Adrenal gland (tissue), 12 donors: ENCODE results near the gene ENDOV. TPM values are rescaled to one million over a fixed set of nuclear protein-coding genes. Genes with fewer than 3 reads are reported as not detected.

Experiments used
- DNase-seq, 7 donors: peaks; one replicate each; pipeline ENCODE4 v3.0.0-alpha.2; 2019 to 2020
- H3K27ac ChIP-seq, 5 donors: fragments of 200-600 bp; sonication (generic) in 4 of 5; 1 replicate in 3 of 5; 2 replicates in 2 of 5; pipeline versions ENCODE4 v1.5.1 to v1.8.0; 2016 to 2020; ENCODE audit warnings: mild to moderate bottlenecking in 1 of 5
- H3K27me3 ChIP-seq: fragments of 200-600 bp; 2 replicates; pipeline ENCODE4 v1.8.0; 2021
- H3K36me3 ChIP-seq, 2 donors: fragments of 200-600 bp; replicated peaks in 1 of 2; 1 replicate in 1 of 2; 2 replicates in 1 of 2; pipeline versions ENCODE4 v1.5.1 to v1.8.0; 2018 to 2022
- H3K4me1 ChIP-seq, 2 donors: fragments of 200-600 bp; replicated peaks in 1 of 2; 1 replicate in 1 of 2; 2 replicates in 1 of 2; pipeline versions ENCODE4 v1.5.1 to v1.8.0; 2018 to 2021
- H3K4me3 ChIP-seq, 4 donors: fragments of 200-600 bp; sonication (generic) in 3 of 4; one replicate each; pipeline ENCODE4 v1.5.1; 2016 to 2018
- H3K9me3 ChIP-seq, 3 donors: fragments of 200-600 bp; sonication (generic) in 1 of 3; replicated peaks in 1 of 3; 1 replicate in 2 of 3; 2 replicates in 1 of 3; pipeline versions ENCODE4 v1.5.1 to v1.8.0; 2016 to 2021
- CTCF ChIP-seq, 6 experiments: fragments of 450-650 bp in 4 of 6; fragments of 200-600 bp in 2 of 6; sonication (generic) in 1 of 6; IDR thresholded peaks; 1 replicate in 5 of 6; 2 replicates in 1 of 6; pipeline versions ENCODE4 v1.5.1 to v1.8.0; 2016 to 2021; ENCODE audit warnings: antibody characterized with exemption in 6 of 6, mild to moderate bottlenecking in 2 of 6, moderate library complexity in 1 of 6
- POLR2A ChIP-seq, 2 donors: fragments of 450-650 bp; IDR thresholded peaks; one replicate each; pipeline ENCODE4 v1.6.1; 2017; ENCODE audit warnings: antibody characterized with exemption in 2 of 2, mild to moderate bottlenecking in 2 of 2, moderate library complexity in 1 of 2
- WGBS, 4 donors: extraction: QIAGEN DNeasy Blood & Tissue Kit in 2 of 4; methylation state at CpG; one replicate each; pipeline versions ENCODE4 v1.1.5 to v1.1.7; 2013 to 2017; 5-methylcytosine and 5-hydroxymethylcytosine counted together
- intact Hi-C, 2 donors: fragments of 100-400 bp; cut with DNase I; formaldehyde crosslinking; loops; one replicate each; pipeline versions ENCODE4 v1.14.1 to v1.15.0; 2022 to 2023
- polyA plus RNA-seq, 3 donors: library from polyadenylated mRNA; stranded (reverse); fragments of 200-250 nt in 2 of 3; fragments of 350-450 nt in 1 of 3; fragmentation: Illumina TruSeq in 1 of 3; extraction: RNeasy Lipid Tissue Mini Kit (QIAGEN cat#74804) in 1 of 3; gene quantifications; one replicate each; pipeline ENCODE4 v1.2.3, GENCODE V29; 2013 to 2014
- total RNA-seq, 9 donors: library from RNA; depleted of rRNA in 4 of 9; stranded (reverse); fragments of >200 nt in 4 of 9; fragments of 120-200 nt in 1 of 9; fragmentation: NEBNext Ultra II Directional in 1 of 9; extraction: Animal tissue kit (Norgen Biotek cat#: 25700) in 1 of 9; gene quantifications; one replicate each; pipeline versions ENCODE4 v1.1.0 to v1.2.4, GENCODE V29; 2013 to 2023
- donor health status: healthy with polysubstance abuse.
- donor health status: Bipolar disorder and iron deficiency.
- donor health status: DM: yes; HTN: yes; CAD: no.
- donor health status: DM: no; HTN: no; CAD: no.
- donor health status: DM: no; HTN: no; CAD: no.
- donor health status: DM: yes; HTN: yes; CAD: no.

The ENDOV gene
- total and polyA plus RNA-seq, 12 donors, result 7.1 to 31.9 (median 18.3) TPM

DNA sequence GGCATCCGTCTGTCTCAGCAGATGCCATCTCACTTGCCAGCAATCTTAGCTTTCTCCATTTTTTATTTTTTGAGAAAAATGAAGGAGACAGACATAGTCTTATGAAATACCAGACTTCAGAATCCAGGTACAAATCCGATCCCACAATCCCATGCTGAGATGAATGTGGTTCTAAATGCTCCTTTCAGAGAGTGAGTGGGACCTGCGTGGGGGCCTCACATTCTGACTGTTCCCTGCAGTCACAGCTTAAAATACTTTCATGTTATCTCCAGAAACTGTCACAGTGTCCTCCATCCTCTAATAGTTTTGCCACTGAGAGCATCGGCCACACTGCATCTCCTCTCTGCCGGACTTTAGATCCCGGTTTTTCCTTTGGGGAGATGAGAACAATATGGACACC lies 34.9 kb upstream of the ENDOV start:
- H3K9me3 ChIP-seq, result no peaks in the 10 kb centered on the region
- DNase-seq, result no peak
- peaks cover 0 to under 1% of the 10 kb centered on the region in 2 donors for H3K4me1 ChIP-seq
- no peak overlapping the region for H3K4me3 ChIP-seq
- H3K27me3 ChIP-seq, result no peaks in the 10 kb centered on the region
- 94 to 98% (median 95%) methylated on average over 6 of the region's 6 CpGs for WGBS, 4 donors
- peaks cover 0 to 100% of the 10 kb centered on the region in 2 donors for H3K36me3 ChIP-seq
- intact Hi-C loops, result loop anchor here (10.0 kb wide), 2 partner anchors 235 to 245 kb away; partner anchors contain the start of gene EIF4A3 (in 1 of the 2)
- no peak for TF ChIP-seq POLR2A (IDR thresholded peaks at IDR 0.05)
- TF ChIP-seq CTCF (IDR thresholded peaks at IDR 0.05), result no peak
- H3K27ac ChIP-seq, result no peak overlapping the region

DNA sequence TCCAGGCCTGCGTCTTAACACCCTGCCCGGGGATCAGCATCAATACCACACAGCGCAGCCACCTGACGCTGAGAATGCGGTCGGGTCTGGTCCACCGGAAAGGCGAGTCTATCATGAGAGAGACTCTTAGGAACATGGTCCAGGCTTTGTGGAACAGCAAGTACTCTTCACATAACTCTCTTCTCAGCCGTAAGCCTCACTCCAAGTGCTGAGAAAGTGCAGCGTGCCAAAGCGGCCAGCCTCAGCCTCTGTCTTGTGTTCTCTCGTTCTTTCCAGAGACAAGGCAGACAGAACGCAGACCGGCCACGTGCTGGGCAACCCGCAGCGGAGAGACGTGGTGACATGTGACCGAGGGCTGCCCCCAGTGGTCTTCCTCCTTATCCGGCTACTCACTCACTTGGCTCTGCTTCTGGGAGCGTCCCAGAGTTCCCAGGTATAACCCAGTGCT lies 34.4 kb upstream of the ENDOV start:
- no peak for DNase-seq
- no peaks in the 10 kb centered on the region for H3K4me1 ChIP-seq
- intact Hi-C loops, result loop anchor here (10.0 kb wide), 2 partner anchors 236 to 246 kb away; partner anchors contain the start of gene EIF4A3 (in 1 of the 2)
- no peak overlapping the region for H3K4me3 ChIP-seq
- no peaks in the 10 kb centered on the region for H3K9me3 ChIP-seq
- WGBS, 4 donors, result 88 to 91% (median 90%) methylated on average over 20 to 21 of the region's 21 CpGs
- H3K27ac ChIP-seq, result no peak overlapping the region
- TF ChIP-seq POLR2A (IDR thresholded peaks at IDR 0.05), result no peak
- no peak for TF ChIP-seq CTCF (IDR thresholded peaks at IDR 0.05)
- H3K36me3 ChIP-seq, result peaks cover 0 to 100% of the 10 kb centered on the region in 2 donors
- no peaks in the 10 kb centered on the region for H3K27me3 ChIP-seq

GRCh38 chr17:80381416-80381923 lies 33.5 kb upstream of the ENDOV start:
- Histone ChIP-seq H3K27me3 (no peaks in the 10 kb centered on the region), H3K4me1 (no peaks in the 10 kb centered on the region), H3K4me3 (no peak overlapping the region), H3K27ac (no peak overlapping the region), H3K36me3 (peaks cover 0 to 100% of the 10 kb centered on the region in 2 donors), H3K9me3 (no peaks in the 10 kb centered on the region)
- TF ChIP-seq CTCF (IDR thresholded peaks at IDR 0.05), result no peak
- no peak for TF ChIP-seq POLR2A (IDR thresholded peaks at IDR 0.05)
- 91 to 95% (median 94%) methylated on average over 14 to 18 of the region's 18 CpGs for WGBS, 4 donors
- intact Hi-C loops, result loop anchor here (10.0 kb wide), 2 partner anchors 237 to 247 kb away; partner anchors contain the start of gene EIF4A3 (in 1 of the 2)
- DNase-seq, result no peak

GRCh38 chr17:80382446-80382845 lies 32.5 kb upstream of the ENDOV start:
- H3K36me3 ChIP-seq, result peaks cover 0 to 100% of the 10 kb centered on the region in 2 donors
- TF ChIP-seq CTCF (IDR thresholded peaks at IDR 0.05) (no peak), POLR2A (IDR thresholded peaks at IDR 0.05) (no peak)
- no peaks in the 10 kb centered on the region for H3K4me1 ChIP-seq
- H3K27ac ChIP-seq, result no peak overlapping the region
- no peak for DNase-seq
- H3K4me3 ChIP-seq, result no peak overlapping the region
- 91 to 95% (median 92%) methylated on average over 3 of the region's 3 CpGs for WGBS, 4 donors
- no peaks in the 10 kb centered on the region for H3K9me3 ChIP-seq
- intact Hi-C loops, result loop anchor here (10.0 kb wide), 2 partner anchors 238 to 248 kb away; partner anchors contain the start of gene EIF4A3 (in 1 of the 2)
- H3K27me3 ChIP-seq, result no peaks in the 10 kb centered on the region
